Urinary bladder (tissue), 4 donors: ENCODE measurements around the gene SYT17. TPM values are rescaled to one million over a fixed set of nuclear protein-coding genes. Genes with fewer than 3 reads are reported as not detected.

Experiments
- DNase-seq: peaks from one replicate; pipeline ENCODE4 v3.0.0-alpha.2; 2015; ENCODE audit errors: extremely low spot score
- H3K27ac ChIP-seq: one replicate; pipeline ENCODE4 v1.5.1; 2013; ENCODE audit warnings: low read depth, mild to moderate bottlenecking, moderate library complexity
- H3K36me3 ChIP-seq: one replicate; pipeline ENCODE4 v1.6.1; 2013; ENCODE audit warnings: mild to moderate bottlenecking, moderate library complexity; ENCODE audit not compliant: insufficient read depth
- H3K4me1 ChIP-seq: one replicate; pipeline ENCODE4 v1.6.1; 2013; ENCODE audit warnings: mild to moderate bottlenecking, moderate library complexity; ENCODE audit not compliant: insufficient read depth
- H3K4me3 ChIP-seq: one replicate; pipeline ENCODE4 v1.5.1; 2013; ENCODE audit warnings: low read depth, low read length
- WGBS: extraction: QIAGEN DNeasy Blood & Tissue Kit; methylation state at CpG from one replicate; pipeline ENCODE4 v1.1.7; 2013; 5-methylcytosine and 5-hydroxymethylcytosine counted together
- polyA plus RNA-seq: library from polyadenylated mRNA; stranded (reverse); fragments of 200-250 nt; gene quantifications from one replicate; pipeline ENCODE4 v1.2.3, GENCODE V29; 2013
- total RNA-seq: library from RNA; depleted of rRNA; stranded (reverse); fragments of >200 nt; gene quantifications from one replicate; pipeline ENCODE4 v1.2.3, GENCODE V29; 2014
- donor health status: healthy with polysubstance abuse.
- donor health status: healthy.

SYT17 gene
- total and polyA plus RNA-seq, 2 donors, result 1.8 to 6.5 TPM

DNA sequence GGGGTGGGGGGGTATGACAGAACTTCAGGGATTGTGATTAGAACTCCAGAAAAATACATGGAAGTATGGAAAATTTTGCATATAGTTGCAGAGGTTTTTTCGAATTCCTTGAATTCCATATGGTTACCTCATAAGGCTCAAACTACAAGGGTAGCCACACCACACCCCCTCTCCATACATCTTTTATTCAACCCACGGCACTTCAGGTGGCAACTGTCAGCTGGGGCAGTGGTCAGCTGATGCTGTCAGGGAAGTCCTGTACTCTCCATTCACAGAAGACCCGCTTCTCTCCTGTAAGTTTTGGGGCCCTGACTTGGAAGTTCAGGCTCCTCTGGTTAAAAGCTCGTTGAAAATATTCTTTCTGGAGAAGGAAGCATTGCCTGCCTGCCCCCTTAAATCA, 60.0 kb downstream of the SYT17 start:
- H3K36me3 ChIP-seq, result peaks cover 2% of the 10 kb centered on the region
- no peak for DNase-seq
- H3K27ac ChIP-seq, result no peak overlapping the region
- H3K4me3 ChIP-seq, result no peak overlapping the region
- no peaks in the 10 kb centered on the region for H3K4me1 ChIP-seq
- WGBS, result 69% methylated on average over 4 of the region's 4 CpGs

DNA sequence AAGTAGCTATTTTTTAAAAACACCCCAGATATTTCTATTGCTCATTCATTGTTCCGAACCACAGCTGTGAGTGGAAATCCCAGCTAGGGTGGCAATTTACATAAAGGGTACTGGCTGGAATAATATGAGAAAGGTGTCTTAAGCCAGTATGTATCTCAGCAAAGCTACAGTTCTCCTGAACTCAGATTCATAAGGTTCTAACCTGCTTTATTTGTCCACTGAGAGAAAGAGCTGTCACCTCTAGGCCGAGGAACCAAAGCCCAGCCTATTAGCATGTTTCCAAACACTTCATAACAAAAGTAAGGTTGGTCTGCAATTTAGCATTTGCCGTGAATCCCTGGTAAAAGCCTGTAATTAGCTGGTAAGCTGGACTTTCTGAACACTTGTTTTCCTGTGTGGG, 60.5 kb downstream of the SYT17 start:
- no peak overlapping the region for H3K4me3 ChIP-seq
- peaks cover 2% of the 10 kb centered on the region for H3K36me3 ChIP-seq
- WGBS, result 70% methylated on average over 3 of the region's 3 CpGs
- no peak for DNase-seq
- H3K4me1 ChIP-seq, result no peaks in the 10 kb centered on the region
- H3K27ac ChIP-seq, result no peak overlapping the region

DNA sequence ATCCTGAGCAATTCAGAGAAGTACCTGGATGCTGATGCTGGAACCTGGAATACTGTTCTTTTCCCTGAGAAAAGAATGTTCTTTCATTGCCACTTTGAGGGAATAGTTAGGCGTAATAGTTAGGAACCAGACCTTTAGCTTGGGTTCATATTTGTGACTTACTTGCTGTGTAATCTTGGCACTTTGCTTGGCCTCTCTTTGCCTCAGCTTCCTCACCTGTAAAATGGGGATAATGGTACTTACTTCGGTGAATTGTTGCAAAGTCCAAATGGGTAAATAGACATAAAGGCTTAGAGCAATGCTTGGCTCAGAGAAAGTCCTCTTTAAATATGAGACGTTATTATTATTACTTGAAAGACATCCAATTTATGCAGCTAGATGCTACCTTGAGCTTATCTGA, 62.5 kb downstream of the SYT17 start:
- no peak for DNase-seq
- H3K4me1 ChIP-seq, result no peaks in the 10 kb centered on the region
- no peak overlapping the region for H3K27ac ChIP-seq
- 88% methylated on average over 3 of the region's 3 CpGs for WGBS
- no peak overlapping the region for H3K4me3 ChIP-seq
- H3K36me3 ChIP-seq, result no peaks in the 10 kb centered on the region

DNA sequence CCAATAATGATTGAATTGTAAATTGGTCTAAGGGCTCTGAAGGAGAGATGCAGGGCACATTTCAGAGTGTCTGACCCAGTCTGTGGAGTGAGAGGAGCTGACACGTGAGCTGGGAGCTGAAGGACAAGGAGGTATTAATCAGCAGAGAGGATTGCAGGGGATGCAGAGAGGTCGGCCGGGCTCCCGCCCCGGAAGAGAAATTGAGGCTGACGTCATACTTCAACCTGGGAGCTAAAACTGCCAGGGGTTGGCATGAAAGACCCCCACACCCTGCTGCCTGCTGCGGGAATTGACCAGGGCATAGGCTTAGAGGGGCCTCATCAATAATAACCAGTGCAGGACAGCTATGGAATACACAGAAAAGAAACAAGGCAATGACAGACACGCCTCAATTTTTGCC, 63.8 kb downstream of the SYT17 start:
- Histone ChIP-seq H3K4me3 (no peak overlapping the region), H3K4me1 (no peaks in the 10 kb centered on the region), H3K36me3 (no peaks in the 10 kb centered on the region), H3K27ac (no peak overlapping the region)
- WGBS, result 83% methylated on average over 8 of the region's 8 CpGs
- DNase-seq, result no peak

DNA sequence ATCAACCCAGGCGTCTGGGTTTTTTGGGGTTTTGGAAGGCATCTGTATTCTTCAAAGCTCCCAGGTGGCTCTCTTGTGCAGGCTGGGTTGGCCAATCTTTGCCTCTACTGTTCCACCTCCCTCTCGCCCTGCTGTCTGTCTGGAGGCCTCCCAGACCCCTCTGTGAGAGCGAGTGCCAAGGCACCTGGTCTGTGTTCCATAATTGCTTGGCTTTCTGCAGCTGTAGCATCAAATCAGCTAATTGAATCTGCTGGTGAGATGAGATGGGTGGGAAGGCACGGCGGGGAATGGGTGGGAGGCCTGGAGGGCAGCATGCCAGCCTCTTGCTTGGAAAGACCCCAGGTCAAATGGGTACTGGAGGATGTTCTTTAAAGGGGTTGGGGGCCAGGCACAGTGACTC, 64.9 kb downstream of the SYT17 start:
- Histone ChIP-seq H3K4me1 (no peaks in the 10 kb centered on the region), H3K27ac (no peak overlapping the region), H3K4me3 (no peak overlapping the region), H3K36me3 (no peaks in the 10 kb centered on the region)
- 70% methylated on average over 5 of the region's 5 CpGs for WGBS
- DNase-seq, result no peak

DNA sequence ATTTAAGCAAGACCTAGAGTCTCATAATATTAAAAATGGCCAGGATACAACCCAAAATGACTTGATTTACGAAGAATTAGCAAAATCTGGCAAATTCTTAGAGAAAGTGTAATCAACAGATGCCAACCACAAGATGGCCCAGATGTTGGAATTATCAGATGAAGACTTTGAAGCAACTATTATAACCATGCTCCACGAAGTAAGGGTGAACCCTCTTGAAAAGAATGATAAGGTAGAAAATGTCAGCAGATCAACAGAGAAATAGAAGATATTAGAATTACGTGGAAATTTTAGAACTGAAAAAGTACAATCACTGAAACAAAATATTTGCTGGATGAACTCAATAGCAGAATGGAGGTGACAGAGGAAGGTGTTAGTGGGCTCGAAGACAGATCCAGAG, 67.4 kb downstream of the SYT17 start:
- no peaks in the 10 kb centered on the region for H3K36me3 ChIP-seq
- H3K27ac ChIP-seq, result no peak overlapping the region
- no peaks in the 10 kb centered on the region for H3K4me1 ChIP-seq
- 84% methylated on average over 4 of the region's 4 CpGs for WGBS
- no peak for DNase-seq
- no peak overlapping the region for H3K4me3 ChIP-seq

DNA sequence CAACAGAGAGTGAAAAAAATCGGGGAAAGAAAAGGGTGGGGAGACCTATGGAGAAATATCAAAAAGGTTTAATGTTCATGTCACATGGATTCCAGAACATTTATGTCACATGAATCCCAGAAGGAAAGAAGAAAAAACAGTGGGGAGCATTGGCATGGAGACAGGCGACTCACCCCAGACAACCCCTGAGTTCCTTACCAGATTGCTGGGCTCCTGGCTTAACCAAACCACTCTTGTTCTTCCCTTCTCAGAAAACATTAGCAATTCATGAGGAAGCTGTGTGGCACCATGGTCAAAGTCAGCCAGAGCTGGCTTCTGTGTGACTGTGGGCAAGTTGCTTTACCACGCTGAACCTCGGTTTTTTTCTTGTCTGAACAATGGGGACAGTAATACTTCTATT, 67.8 kb downstream of the SYT17 start:
- Histone ChIP-seq H3K27ac (no peak overlapping the region), H3K4me3 (no peak overlapping the region), H3K36me3 (no peaks in the 10 kb centered on the region), H3K4me1 (no peaks in the 10 kb centered on the region)
- 93% methylated on average over 4 of the region's 4 CpGs for WGBS
- no peak for DNase-seq

DNA sequence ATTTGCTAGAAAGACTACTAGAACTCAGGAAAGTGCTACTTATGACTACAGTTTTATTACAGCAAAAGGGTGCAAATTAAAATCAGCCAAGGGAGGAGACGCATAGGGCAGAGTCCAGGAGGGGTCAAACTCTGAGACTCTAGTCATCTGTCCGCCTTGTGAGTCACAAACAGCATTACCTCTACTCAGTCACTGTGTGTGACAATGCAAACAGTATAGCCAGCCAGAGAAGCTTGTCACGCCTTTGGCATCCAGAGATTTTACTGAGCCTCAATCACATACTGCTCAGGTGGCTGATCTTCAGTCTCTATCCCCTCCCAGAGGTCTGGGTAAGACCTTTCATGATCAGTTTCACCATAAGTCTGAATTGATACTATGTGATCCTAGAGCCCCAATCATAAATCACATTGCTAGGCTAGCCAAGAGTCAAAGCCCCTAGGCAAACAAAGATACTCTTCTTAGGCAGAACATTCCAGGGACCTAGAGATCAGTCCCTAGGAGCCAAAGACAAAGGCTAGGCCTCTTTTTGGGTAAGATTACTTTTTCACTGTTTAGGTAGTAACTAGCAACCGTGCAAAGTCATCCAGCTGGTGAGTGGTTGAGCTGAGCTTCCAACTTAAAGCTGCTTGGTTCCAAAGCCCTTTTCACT, 68.6 kb downstream of the SYT17 start:
- DNase-seq, result no peak
- no peak overlapping the region for H3K27ac ChIP-seq
- WGBS, result 79% methylated on average over 4 of the region's 4 CpGs
- H3K4me3 ChIP-seq, result no peak overlapping the region
- no peaks in the 10 kb centered on the region for H3K36me3 ChIP-seq
- no peaks in the 10 kb centered on the region for H3K4me1 ChIP-seq

DNA sequence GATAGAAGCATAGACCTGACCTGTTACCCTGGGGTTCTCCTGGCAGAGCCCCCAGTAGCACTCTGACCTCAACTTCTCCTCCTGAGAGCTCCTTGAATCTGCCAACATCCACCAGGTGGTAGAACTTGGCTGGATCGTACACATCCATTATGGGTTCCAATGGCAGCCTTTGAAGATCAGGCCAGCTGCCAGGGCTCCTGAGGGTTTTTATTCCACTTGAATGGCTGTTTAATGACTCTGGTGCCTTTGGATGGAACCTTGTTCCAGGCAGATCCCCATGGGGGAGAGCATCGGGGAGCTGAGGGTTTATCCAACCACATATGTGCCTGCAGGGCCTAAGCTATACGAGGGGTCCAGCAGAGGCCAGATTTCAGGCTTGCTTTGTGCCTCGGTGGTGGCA, 70.4 kb downstream of the SYT17 start:
- Histone ChIP-seq H3K4me3 (no peak overlapping the region), H3K27ac (no peak overlapping the region), H3K4me1 (no peaks in the 10 kb centered on the region), H3K36me3 (no peaks in the 10 kb centered on the region)
- no peak for DNase-seq
- WGBS, result 80% methylated on average over 4 of the region's 4 CpGs

DNA sequence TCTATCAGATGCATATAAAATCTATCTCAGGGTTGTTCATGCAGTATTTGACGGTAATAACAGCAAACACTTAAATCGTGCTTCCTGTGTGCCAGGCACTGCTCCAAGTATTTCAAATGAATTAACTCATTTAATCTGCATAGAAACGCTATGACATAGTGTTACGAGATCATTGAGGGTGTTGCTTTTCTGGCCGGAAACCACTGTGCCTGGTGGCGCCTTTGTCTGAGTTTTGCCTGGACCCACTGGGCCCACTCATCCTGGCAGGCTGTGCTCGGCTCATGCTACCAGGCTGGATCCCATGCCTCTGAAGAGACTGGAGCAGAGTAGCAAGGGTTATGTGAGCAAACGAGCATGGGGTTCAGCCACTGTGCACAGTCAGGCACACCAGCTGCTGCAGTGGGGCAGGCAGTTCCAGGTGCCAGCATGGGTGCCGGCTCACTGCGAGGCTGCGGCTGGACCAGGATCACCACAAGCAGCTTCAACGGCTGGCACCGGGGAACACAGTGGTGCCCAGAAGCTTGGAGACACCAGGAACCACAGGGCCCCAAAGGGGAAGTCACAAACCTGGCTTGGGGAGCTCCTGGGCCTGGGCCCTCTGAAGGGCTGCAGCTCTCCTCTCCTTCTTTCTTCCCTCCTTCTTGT, 71.6 kb downstream of the SYT17 start:
- H3K4me1 ChIP-seq, result no peaks in the 10 kb centered on the region
- H3K36me3 ChIP-seq, result no peaks in the 10 kb centered on the region
- H3K4me3 ChIP-seq, result no peak overlapping the region
- no peak for DNase-seq
- H3K27ac ChIP-seq, result no peak overlapping the region
- 93% methylated on average over 13 of the region's 13 CpGs for WGBS

DNA sequence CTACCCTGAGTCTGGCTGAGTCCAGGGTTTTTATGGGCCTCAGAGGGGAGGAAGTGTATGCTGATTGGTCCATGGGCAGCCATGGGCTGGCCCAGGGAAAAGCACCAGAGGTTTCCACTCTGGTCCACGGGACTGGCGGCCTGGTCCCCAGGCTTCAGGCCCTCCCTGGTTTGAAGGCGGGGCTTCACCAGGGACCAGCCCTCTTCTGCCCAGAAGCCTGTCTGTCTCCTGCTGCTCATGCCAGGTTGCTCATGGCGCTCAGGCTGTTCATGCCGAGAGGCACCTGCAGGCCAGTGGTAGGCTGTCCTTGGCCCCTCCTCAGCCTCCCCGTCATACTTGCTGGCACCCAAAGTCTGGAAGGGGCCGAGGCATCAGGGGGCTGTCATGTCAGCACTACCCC, 72.5 kb downstream of the SYT17 start:
- 92% methylated on average over 7 of the region's 7 CpGs for WGBS
- no peak for DNase-seq
- no peak overlapping the region for H3K4me3 ChIP-seq
- H3K4me1 ChIP-seq, result no peaks in the 10 kb centered on the region
- no peak overlapping the region for H3K27ac ChIP-seq
- H3K36me3 ChIP-seq, result no peaks in the 10 kb centered on the region

DNA sequence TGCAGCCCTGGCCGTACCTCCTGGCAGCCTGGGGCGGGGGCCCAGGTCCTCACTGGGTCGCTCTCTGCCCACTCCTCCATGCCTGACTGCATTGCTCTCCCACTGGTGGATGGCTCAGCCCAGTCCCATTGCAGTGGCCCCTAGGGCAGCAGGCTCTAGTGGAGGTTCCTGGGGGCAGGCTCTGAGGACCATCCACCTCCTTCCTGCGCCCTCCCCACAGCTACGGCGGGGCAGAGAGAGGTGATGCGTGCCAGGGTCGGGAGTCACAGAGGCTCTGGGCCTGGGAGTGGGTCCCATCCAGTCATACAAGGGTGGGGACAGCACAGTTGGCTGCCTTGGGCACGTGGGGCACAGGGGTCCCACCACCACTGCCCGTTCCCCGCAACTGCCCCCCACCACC, 73.5 kb downstream of the SYT17 start:
- no peaks in the 10 kb centered on the region for H3K36me3 ChIP-seq
- H3K27ac ChIP-seq, result no peak overlapping the region
- DNase-seq, result no peak
- no peak overlapping the region for H3K4me3 ChIP-seq
- WGBS, result 93% methylated on average over 11 of the region's 11 CpGs
- H3K4me1 ChIP-seq, result no peaks in the 10 kb centered on the region

DNA sequence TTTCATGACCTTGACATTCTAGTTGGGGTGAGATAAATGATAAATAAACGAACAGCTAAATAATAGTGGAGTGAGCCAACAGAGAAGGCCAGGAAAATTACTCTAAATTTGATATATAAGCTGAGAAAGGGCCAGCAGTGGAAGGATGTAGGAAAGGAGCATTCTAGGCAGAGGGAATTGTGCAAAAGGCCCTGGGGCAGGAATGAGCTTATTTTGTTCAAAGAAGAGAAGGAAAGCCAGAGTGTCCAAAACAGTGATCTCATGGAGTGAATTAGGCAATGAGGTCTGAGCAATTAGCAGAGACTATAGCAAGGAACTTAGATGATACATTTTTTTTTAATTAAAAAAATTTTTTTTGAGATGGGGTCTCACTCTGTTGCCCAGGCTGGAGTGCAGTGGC, 74.1 kb downstream of the SYT17 start:
- 22% methylated on average over 1 of the region's 1 CpG for WGBS
- H3K36me3 ChIP-seq, result no peaks in the 10 kb centered on the region
- DNase-seq, result no peak
- H3K4me3 ChIP-seq, result no peak overlapping the region
- no peak overlapping the region for H3K27ac ChIP-seq
- no peaks in the 10 kb centered on the region for H3K4me1 ChIP-seq

DNA sequence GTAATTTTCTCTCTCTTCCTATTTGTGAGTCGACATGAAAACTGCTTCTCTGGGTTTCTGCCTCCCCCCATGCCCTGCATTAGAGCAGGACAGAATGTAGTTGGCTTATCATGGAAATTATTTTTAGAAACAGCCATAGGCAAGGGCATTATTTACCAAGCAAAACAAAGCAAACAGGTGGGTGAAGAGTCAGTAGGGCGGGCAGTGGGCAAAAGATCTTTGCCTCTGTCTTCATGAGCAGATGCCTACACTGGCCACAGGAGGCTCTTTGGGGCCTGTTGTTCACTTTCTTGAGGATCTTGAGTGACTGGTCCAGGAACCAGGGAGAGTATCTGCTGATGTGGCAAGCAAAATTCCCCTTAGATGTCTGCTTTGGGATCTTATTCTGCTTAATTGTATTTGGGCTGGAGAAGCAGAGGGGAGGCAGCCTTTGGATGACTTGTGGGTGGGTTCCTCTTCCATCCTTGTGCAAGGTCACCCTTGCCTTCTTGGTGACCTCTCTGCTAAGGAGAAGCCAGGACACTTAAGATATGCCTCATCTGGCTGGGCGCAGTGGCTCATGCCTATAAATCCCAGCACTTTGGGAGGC, 75.0 kb downstream of the SYT17 start:
- H3K27ac ChIP-seq, result no peak overlapping the region
- WGBS, result 76% methylated on average over 3 of the region's 3 CpGs
- H3K36me3 ChIP-seq, result no peaks in the 10 kb centered on the region
- no peak overlapping the region for H3K4me3 ChIP-seq
- no peaks in the 10 kb centered on the region for H3K4me1 ChIP-seq
- no peak for DNase-seq
